ENCODE measurements around the gene DEXI. TPM values are rescaled to one million over a fixed set of nuclear protein-coding genes. Genes with fewer than 3 reads are reported as not detected.

The DEXI gene
- total and polyA plus RNA-seq, 2 of the 13 experiments (the other 11 are each of a cell fraction or from before 2014, with no cell fraction given): 51.5 to 70.4 TPM

DNA sequence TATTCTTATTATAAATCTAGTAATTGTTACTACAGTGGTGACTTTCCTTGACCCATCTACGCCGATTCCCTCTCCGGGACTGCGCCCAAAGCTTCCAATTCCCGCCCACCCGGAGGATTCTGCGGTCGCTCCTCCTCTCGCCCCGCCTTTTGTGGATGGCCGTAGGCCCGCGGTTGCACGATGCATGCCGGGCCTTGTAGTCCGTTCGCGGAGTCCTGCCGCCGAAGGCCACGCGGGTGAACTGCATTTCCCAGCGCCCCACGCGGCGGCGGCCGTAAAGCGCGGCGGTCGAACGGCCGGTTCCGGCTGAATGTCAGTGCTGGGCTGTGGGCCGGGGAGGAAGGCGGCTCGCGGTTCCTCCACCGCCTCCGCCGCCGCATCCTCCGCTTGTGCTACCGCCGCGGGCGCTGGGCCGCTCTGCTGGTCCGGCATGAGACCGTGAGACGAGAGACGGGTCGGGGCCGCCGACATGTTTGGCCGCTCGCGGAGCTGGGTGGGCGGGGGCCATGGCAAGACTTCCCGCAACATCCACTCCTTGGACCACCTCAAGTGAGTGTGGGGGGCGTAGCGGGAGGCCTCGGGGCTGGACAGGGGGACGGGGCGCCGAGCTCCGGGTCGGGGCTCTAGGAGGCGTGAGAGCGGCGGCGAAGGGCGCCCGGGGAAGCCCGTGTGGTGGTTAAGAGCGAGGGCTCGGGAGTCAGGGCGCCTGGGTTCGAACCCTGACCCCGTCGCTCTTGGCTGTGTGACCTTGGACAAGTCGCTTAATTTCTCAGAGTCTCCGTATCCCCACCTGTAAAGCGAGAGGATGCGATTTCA, 2.2 kb upstream of the DEXI start, which contains the start of gene CLEC16A (continued):
- peak; percentile 97 for TF ChIP-seq NAIF1 (CRISPR knock-in tag; IDR thresholded peaks at IDR 0.05; ENCODE audit: borderline replicate concordance)
- TF ChIP-seq, protein P1, sequence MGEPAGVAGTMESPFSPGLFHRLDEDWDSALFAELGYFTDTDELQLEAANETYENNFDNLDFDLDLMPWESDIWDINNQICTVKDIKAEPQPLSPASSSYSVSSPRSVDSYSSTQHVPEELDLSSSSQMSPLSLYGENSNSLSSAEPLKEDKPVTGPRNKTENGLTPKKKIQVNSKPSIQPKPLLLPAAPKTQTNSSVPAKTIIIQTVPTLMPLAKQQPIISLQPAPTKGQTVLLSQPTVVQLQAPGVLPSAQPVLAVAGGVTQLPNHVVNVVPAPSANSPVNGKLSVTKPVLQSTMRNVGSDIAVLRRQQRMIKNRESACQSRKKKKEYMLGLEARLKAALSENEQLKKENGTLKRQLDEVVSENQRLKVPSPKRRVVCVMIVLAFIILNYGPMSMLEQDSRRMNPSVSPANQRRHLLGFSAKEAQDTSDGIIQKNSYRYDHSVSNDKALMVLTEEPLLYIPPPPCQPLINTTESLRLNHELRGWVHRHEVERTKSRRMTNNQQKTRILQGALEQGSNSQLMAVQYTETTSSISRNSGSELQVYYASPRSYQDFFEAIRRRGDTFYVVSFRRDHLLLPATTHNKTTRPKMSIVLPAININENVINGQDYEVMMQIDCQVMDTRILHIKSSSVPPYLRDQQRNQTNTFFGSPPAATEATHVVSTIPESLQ (CRISPR knock-in tag; conservative IDR thresholded peaks at IDR 0.05): peak; percentile 96; the same call in 1 of the 2 replicates
- no peak for TF ChIP-seq PCBP1 (IDR thresholded peaks at IDR 0.05; ENCODE audit: borderline replicate concordance, low read depth, low read length)
- TF ChIP-seq, protein P2, sequence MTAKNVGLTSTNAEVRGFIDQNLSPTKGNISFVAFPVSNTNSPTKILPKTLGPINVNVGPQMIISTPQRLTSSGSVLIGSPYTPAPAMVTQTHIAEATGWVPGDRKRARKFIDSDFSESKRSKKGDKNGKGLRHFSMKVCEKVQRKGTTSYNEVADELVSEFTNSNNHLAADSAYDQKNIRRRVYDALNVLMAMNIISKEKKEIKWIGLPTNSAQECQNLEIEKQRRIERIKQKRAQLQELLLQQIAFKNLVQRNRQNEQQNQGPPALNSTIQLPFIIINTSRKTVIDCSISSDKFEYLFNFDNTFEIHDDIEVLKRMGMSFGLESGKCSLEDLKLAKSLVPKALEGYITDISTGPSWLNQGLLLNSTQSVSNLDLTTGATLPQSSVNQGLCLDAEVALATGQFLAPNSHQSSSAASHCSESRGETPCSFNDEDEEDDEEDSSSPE (CRISPR knock-in tag; IDR thresholded peaks at IDR 0.05): peak; percentile 97
- TF ChIP-seq, protein P3, sequence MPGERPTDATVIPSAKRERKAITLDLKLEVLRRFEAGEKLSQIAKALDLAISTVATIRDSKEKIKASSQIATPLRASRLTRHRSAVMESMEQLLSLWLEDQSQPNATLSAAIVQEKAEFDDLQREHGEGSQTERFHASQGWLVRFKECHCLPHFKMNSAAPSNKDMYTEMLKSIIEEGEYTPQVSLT (CRISPR knock-in tag; IDR thresholded peaks at IDR 0.05; ENCODE audit: borderline replicate concordance, low read depth): no peak; the same call in 1 of the 2 replicates
- TF ChIP-seq, protein P4, sequence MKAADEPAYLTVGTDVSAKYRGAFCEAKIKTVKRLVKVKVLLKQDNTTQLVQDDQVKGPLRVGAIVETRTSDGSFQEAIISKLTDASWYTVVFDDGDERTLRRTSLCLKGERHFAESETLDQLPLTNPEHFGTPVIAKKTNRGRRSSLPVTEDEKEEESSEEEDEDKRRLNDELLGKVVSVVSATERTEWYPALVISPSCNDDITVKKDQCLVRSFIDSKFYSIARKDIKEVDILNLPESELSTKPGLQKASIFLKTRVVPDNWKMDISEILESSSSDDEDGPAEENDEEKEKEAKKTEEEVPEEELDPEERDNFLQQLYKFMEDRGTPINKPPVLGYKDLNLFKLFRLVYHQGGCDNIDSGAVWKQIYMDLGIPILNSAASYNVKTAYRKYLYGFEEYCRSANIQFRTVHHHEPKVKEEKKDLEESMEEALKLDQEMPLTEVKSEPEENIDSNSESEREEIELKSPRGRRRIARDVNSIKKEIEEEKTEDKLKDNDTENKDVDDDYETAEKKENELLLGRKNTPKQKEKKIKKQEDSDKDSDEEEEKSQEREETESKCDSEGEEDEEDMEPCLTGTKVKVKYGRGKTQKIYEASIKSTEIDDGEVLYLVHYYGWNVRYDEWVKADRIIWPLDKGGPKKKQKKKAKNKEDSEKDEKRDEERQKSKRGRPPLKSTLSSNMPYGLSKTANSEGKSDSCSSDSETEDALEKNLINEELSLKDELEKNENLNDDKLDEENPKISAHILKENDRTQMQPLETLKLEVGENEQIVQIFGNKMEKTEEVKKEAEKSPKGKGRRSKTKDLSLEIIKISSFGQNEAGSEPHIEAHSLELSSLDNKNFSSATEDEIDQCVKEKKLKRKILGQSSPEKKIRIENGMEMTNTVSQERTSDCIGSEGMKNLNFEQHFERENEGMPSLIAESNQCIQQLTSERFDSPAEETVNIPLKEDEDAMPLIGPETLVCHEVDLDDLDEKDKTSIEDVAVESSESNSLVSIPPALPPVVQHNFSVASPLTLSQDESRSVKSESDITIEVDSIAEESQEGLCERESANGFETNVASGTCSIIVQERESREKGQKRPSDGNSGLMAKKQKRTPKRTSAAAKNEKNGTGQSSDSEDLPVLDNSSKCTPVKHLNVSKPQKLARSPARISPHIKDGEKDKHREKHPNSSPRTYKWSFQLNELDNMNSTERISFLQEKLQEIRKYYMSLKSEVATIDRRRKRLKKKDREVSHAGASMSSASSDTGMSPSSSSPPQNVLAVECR (CRISPR knock-in tag; IDR thresholded peaks at IDR 0.05; ENCODE audit: borderline replicate concordance): peak; percentile 100
- no peak for TF ChIP-seq NCOA5 (CRISPR knock-in tag; IDR thresholded peaks at IDR 0.05)
- TF ChIP-seq RBAK (CRISPR knock-in tag; IDR thresholded peaks at IDR 0.05): peak; percentile 72; the same call in 1 of the 2 replicates
- TF ChIP-seq, protein P5, sequence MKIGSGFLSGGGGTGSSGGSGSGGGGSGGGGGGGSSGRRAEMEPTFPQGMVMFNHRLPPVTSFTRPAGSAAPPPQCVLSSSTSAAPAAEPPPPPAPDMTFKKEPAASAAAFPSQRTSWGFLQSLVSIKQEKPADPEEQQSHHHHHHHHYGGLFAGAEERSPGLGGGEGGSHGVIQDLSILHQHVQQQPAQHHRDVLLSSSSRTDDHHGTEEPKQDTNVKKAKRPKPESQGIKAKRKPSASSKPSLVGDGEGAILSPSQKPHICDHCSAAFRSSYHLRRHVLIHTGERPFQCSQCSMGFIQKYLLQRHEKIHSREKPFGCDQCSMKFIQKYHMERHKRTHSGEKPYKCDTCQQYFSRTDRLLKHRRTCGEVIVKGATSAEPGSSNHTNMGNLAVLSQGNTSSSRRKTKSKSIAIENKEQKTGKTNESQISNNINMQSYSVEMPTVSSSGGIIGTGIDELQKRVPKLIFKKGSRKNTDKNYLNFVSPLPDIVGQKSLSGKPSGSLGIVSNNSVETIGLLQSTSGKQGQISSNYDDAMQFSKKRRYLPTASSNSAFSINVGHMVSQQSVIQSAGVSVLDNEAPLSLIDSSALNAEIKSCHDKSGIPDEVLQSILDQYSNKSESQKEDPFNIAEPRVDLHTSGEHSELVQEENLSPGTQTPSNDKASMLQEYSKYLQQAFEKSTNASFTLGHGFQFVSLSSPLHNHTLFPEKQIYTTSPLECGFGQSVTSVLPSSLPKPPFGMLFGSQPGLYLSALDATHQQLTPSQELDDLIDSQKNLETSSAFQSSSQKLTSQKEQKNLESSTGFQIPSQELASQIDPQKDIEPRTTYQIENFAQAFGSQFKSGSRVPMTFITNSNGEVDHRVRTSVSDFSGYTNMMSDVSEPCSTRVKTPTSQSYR (CRISPR knock-in tag; IDR thresholded peaks at IDR 0.05; ENCODE audit: borderline replicate concordance): peak; percentile 46; the same call in 1 of the 2 replicates
- TF ChIP-seq ZNF510 (CRISPR knock-in tag; IDR thresholded peaks at IDR 0.05; ENCODE audit: low read depth): no peak; the same call in 1 of the 2 replicates
- TF ChIP-seq FIP1L1 (IDR thresholded peaks at IDR 0.05; ENCODE audit: borderline replicate concordance, insufficient read depth, low read depth, low read length): peak; percentile 72; the same call in 1 of the 2 replicates
- TF ChIP-seq ZNF230 (CRISPR knock-in tag; IDR thresholded peaks at IDR 0.05): peak; percentile 96; the same call in 1 of the 2 replicates
- TF ChIP-seq, protein P6, sequence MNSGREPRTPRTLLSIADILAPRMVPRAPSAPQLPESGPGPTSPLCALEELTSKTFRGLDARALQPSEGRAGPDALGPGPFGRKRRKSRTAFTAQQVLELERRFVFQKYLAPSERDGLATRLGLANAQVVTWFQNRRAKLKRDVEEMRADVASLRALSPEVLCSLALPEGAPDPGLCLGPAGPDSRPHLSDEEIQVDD (CRISPR knock-in tag; IDR thresholded peaks at IDR 0.05; ENCODE audit: borderline replicate concordance): peak; percentile 84
- no peak for TF ChIP-seq ZNF615 (CRISPR knock-in tag; IDR thresholded peaks at IDR 0.05; ENCODE audit: borderline replicate concordance)
- peak; percentile 81 for TF ChIP-seq SRSF1 (optimal IDR thresholded peaks at IDR 0.05; ENCODE audit: low read depth, low read length)
- TF ChIP-seq MLLT10 (CRISPR knock-in tag; IDR thresholded peaks at IDR 0.05): no peak
